Activated T-cell treated with anti-CD3 and anti-CD28 coated beads, Interleukin-2, amount 50 U/mL, for 48 hours (primary cell): ENCODE data around the gene NFAT5.
A peak's percentile ranks its signal among the peaks of the same experiment; 100 is the strongest.
"Not testable (repeated sequence)": the region's sequence is repeated elsewhere in the genome, so short reads cannot be mapped to it uniquely, and the experiment has no call there.

Source experiments
- DNase-seq, 2 experiments: peaks; one replicate each; pipeline ENCODE4 v3.0.0-alpha.2; 2020

Gene NFAT5

DNA sequence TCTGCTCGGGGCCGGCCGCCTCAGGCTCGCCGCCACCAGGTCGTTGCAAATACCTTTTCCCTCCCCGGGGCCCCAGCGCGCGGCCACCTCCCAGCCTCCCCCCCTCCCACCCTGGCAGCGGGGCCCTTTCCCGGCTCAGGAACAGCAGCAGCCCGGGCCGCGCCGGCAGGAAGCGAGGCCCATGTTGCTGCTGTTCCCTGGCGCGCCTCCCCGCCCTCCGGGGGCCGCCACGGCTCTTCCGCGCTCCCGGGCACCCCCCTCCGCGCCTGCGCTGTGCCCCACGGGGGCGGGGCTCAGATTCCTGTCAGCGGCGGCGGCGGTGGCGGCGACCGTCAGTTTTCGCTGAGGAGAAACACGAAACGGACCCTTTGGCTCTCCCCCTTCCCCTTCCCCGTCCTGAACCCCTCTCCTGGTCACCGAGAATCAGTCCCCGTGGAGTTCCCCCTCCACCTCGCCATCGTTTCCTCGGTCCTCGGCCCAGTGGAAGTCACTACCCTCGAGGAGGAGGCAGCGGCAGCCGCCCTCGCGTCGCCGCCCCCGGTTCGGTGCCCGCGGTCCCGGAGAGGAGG lies at the start of gene NFAT5:
NFAT5 (plus strand) TSS at position 296 of the 569 bp plus-strand sequence. CDS start 336 bp downstream, outside the sequence.
- DNase-seq: peak; percentile 97 to 98

- not testable (repeated sequence) for DNase-seq
These were observed 47.9 kb upstream of the NFAT5 start for GRCh38 chr16:69517914-69518313.

DNA sequence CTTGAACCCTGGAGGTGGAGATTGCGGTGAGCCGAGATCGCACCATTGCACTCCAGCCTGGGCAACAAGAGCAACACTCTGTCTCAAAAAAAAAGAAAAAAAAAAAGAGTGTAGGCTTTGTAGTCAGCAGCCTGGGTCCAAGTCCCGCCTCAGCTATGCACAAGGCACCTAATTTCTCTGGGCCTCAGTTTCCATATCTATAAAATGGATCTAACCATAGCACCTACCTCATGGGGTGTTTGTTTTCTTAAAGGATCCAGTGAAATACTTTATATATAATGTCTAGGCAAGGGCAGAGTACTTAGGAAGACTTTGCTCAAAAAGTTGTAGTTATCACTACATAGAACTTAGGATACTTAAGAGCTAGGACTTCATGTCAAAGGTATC lies 45.4 kb upstream of the NFAT5 start:
- no peak for DNase-seq

DNA sequence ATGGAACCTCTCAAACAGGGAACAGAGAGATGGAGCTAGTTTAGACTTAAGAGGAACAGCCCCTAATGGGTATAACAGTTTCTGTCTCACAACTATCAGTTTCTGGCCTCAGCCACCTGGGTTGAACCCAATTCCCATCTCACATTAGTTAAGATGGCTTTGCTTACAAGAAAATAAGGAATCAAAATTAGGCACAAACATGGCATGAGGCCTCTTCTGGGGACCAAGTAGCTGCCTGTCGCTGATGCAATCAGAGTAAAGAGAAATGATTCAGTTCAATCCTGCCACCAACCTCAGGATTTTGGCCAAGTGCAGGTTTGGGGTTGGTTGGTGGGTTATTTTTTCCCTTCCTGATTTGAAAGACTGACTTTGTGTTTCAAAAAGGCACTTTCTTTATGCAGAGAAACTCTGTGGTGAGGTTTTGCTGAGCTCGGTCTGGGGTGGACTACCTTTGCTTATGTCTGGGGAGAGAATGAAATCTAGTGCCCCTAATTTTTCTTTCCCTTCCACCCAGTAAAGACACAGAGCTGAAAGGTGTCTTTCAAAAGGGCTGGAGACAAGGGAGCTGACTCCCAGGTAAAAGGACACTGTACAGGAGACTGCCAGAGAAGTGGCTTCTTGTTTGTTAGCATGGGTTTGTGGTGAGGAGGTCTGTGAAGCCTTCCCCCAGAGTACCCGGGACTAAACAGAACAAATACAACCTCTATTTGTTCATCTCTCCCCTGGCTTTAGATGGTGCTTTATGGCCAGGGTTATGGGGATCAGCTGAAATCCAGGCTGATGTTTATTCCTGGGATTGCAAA lies 44.8 kb upstream of the NFAT5 start:
- DNase-seq: peak; percentile 62 to 64

GRCh38 chr16:69522041-69522578 lies 43.7 kb upstream of the NFAT5 start:
- DNase-seq: no peak

GRCh38 chr16:69522732-69523404 lies 42.9 kb upstream of the NFAT5 start:
- no peak for DNase-seq

GRCh38 chr16:69523566-69524305 lies 42.0 kb upstream of the NFAT5 start:
- no peak for DNase-seq

DNA sequence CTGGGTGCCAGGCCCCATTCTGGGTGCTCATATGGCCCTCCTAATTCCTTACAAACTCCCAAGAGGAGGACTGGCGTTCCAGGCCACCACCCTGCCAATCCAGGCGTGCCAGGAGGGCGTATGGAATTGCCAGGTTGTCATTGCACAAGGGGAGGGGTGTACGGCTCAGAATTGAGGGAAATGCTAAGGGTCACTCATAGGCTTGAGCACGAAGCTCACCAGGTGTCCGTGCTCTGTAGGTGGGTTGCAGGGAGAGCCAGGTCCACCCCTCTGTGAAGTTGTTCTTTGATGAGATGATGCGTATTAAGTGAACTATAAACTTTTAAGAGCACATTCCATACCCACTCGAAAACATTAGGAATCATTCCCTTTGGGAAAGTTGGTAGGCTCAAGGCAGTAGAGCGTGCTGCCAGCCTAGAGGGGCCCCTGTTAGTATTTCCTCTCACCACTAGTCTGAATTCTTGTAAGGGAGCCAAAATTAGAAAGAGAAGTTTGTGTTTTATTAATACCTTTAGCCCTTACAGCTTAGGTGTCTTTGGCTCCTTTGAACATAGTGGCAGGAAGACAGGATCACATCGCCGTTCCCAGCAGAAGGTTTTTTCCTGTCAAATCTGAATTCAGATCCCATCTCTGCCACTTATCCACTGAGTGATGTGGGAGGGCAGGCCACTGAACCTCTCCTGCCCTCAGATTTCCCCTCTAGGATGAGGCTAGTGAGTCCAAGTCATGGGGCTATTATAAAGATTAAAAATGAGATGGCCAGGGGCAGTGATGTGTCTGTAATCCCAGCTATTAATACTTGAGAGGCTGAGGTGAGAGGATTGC lies 38.7 kb upstream of the NFAT5 start:
- no peak for DNase-seq

DNA sequence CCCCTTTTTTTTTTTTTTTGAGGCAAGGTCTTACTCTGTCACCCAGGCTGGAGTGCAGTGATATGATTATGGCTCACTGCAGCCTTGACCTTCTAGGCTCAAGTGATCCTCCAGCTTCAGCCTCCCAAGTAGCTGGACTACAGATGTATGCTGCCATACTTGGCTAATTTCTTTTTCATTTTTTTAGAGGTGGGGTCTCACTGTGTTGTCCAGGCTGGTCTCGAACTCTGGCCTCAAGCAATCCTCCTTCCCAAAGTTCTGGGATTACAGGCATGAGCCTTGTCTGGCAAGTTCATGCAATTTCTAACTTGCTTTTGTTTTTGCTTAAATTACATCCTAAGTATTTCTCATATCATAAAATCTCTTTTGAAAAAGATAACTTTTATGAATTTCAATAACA lies 33.8 kb upstream of the NFAT5 start:
- no peak for DNase-seq

GRCh38 chr16:69532641-69533455 lies 32.9 kb upstream of the NFAT5 start:
- DNase-seq: no peak

DNA sequence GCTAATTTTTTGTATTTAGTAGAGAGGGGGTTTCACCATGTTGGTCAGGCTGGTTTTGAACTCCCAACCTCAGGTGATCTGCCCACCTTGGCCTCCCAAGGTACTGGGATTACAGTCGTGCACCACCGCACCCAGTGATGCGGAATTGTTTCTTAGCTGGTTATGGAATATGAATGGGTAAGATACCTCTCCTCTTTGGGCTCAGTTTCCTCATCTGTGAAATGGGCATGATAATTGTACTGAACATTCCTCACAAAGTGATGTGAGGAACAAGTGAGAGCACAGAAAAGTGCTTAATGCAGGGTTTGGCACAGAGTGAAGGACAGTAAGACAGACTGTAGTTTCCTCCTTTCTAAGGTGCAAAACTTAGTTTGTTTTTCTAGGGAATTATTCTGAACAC lies 31.0 kb upstream of the NFAT5 start:
- no peak for DNase-seq

DNA sequence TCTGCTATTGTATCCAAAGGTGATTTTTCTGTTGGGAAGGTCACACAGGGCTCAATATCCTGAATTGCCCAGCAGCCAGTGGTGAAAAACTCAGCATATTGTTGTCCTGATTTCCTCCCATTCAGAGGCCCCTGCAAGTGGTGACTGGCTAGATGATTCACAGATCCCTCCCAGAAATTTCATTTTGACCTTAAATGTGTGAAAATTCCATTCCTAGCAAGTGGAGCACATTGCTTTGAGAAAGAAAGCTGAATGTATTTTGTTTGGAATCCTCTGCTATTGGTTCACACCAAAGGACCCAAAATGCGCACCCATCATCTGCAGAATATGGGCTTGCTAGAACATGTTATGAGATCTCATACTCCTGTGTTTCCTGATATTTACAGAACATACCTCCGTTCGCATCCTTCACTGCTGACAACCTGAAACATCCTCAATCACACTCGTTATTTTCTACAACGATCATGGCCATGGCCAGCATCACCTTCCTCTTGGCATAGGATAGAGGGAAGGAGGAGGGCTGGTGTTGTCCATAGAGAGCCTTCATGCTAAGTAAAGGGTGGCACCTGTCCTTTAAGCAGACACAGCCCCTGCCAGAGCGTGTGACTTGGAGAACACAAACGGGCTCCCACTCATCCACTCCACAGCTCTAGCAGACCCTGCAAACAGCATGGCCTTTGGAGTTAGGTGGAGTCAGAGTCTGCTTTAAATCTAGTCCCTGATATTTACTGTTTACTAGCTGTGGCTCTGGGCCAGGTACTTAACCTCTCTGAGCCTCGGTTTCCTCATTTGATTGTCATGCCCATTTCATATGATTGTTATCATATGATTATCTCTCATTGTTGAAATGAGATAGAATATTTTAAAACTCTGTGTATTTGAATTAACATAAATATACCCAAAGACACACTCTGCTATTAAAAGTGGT lies 30.4 kb upstream of the NFAT5 start:
- DNase-seq: no peak

DNA sequence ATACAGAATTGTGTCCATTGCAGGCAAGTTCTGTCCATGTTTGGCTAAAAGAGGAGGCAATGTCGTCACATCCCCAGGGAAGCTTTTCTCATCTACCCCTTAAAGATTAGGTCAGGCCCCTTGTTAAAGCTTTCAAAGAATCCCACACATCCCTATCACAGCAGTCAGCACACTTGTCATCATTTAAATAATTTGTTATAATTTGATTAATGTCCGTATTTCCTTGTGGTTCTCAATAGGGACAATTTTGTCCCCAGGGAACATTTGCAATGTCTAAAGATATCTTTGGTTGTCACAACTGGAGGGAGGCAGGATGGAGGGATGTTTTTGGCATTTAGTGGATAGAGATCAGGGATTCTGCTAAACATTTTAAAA lies 28.1 kb upstream of the NFAT5 start:
- no peak for DNase-seq

DNA sequence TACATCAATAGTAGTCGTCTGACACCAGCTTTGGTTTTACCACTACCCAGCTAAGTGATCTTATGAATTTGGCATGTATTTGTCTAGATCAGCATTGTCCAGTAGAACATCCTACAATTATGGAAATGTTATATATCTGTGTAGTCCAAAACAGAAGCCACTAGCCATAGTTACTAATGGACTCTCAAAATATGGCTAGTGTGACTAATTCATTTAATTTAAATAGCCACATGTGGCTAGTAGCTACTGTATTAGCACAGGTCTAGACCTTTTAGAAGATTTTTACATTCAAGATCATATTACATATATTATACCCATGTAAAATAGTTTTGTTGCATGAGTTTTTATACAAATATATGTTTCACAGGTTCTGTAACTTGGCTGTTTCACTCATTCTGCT lies 27.0 kb upstream of the NFAT5 start:
- no peak for DNase-seq

DNA sequence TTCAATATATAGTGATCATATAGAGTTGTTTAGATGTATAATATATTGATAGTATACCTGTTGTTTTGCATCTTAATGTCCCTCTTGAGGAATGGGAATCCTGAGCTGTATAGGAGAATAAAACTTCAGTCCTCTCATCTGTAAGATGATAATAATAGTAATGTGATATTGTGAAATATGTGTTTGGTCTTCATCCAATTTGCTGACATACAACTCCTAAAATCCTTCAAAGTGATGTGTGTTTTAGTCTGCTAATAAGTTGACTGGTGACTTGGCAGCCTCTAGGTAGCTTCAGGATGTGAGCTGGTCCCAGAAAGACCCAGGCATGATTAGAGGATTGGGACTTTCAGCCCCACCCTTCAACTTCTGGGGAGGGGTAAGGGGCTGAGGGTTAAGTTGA lies 22.8 kb upstream of the NFAT5 start:
- DNase-seq: no peak

- no peak for DNase-seq
These were observed 21.7 kb upstream of the NFAT5 start for GRCh38 chr16:69544088-69544487.

DNA sequence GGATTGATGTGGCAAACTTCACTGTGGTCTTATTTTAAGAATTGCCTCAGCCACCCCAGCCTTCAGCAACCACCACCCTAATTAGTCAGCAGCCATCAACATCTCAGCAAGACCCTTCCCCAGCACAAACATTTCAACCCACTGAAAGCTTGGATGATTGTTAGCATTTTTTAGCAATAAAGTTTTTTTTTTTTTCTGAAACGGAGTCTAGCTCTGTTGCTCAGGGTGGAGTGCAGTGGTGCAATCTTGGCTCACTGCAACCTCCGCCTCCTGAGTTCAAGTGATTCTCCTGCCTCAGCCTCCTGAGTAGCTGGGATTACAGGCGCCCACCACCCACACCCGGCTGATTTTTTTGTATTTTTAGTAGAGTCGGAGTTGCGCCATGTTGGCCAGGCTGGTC lies 19.1 kb upstream of the NFAT5 start:
- not testable (repeated sequence) for DNase-seq

- DNase-seq: no peak
These were observed 12.4 kb upstream of the NFAT5 start for GRCh38 chr16:69553332-69553731.

DNA sequence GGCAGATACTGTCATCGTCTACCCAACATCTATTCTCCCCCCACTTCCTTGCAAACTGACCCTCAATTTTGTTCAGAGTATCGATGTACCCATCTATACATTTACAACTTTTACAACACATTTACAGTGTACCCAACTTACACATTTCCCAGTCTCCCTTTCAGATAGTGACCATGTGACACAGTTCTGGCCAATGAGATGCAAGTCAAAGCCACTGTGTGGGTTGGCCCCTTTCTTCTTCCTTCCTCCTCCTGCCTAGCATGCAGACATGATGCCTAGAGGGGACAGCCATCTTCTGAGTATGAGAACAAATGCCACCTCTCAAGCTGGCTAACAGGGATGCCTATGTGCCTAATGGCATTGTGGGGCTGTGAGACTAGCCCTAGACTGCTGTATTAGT lies 11.3 kb upstream of the NFAT5 start:
- DNase-seq: no peak

GRCh38 chr16:69555437-69555836 lies 10.3 kb upstream of the NFAT5 start:
- no peak for DNase-seq
